SJSA1 (cell line): Measurements from ENCODE around the gene EXO1. TPM values are rescaled to one million over a fixed set of nuclear protein-coding genes. Genes with fewer than 3 reads are reported as not detected.
"Not testable (repeated sequence)": the region's sequence is repeated elsewhere in the genome, so short reads cannot be mapped to it uniquely, and the experiment has no call there.

ENCODE experiments used
- DNase-seq, 2 experiments: peaks; one replicate each; pipeline ENCODE4 v3.0.0-alpha.2; 2015 to 2020; ENCODE audit warnings: low spot score in 2 of 2, low read depth in 1 of 2
- H3K27ac ChIP-seq: fragments of 250-450 bp; sonication (Bioruptor Pico); 2 replicates; pipeline ENCODE4 v1.5.1; 2020; ENCODE audit warnings: mild to moderate bottlenecking, moderate library complexity
- H3K27me3 ChIP-seq: fragments of 250-450 bp; sonication (Bioruptor Pico); replicated peaks from 2 replicates; pipeline ENCODE4 v1.5.1; 2020; ENCODE audit warnings: mild to moderate bottlenecking, moderate library complexity
- H3K36me3 ChIP-seq: fragments of 250-450 bp; sonication (Bioruptor Pico); 2 replicates; pipeline ENCODE4 v1.5.1; 2020; ENCODE audit warnings: mild to moderate bottlenecking
- H3K4me1 ChIP-seq: fragments of 250-450 bp; sonication (Bioruptor Pico); replicated peaks from 2 replicates; pipeline ENCODE4 v1.6.1; 2021; ENCODE audit warnings: mild to moderate bottlenecking
- H3K4me3 ChIP-seq: fragments of 250-450 bp; sonication (Bioruptor Pico); 2 replicates; pipeline ENCODE4 v1.5.1; 2020; ENCODE audit warnings: mild to moderate bottlenecking
- H3K9me3 ChIP-seq: fragments of 250-450 bp; sonication (Bioruptor Pico); replicated peaks from 2 replicates; pipeline ENCODE4 v1.5.1; 2020; ENCODE audit warnings: mild to moderate bottlenecking
- total RNA-seq: library from RNA; depleted of rRNA; stranded (reverse); fragments of >200 nt; shearing (Covaris generic); gene quantifications from 2 replicates; pipeline ENCODE4 v1.2.3, GENCODE V29; 2014

Gene EXO1
- total RNA-seq, 1 experiment from 2014 or later = 42.9 TPM

DNA sequence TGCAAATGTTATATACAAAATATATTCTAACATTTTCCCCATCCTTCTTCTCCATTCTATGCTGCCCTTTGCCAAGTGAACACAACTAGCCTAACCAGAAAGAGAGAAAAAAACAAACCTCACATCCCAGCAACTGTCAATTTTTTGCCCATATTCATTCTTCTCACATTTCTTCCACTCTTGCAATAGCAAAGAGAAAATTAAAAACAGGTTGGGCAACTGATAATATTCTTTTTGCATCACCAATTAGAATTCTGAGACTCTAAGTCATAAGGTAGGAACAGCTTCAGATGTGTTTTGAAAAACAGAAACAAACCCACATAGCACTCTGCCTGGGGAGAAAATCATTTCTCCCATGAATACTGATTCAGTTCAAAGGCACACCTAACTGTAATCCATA lies 25.2 kb upstream of the EXO1 start:
- no peak overlapping the region for H3K4me3 ChIP-seq
- H3K36me3 ChIP-seq = no peaks in the 10 kb centered on the region
- H3K27ac ChIP-seq = no peak overlapping the region
- peaks cover 8% of the 10 kb centered on the region for H3K4me1 ChIP-seq
- no peaks in the 10 kb centered on the region for H3K27me3 ChIP-seq
- DNase-seq = no peak
- H3K9me3 ChIP-seq = no peaks in the 10 kb centered on the region

DNA sequence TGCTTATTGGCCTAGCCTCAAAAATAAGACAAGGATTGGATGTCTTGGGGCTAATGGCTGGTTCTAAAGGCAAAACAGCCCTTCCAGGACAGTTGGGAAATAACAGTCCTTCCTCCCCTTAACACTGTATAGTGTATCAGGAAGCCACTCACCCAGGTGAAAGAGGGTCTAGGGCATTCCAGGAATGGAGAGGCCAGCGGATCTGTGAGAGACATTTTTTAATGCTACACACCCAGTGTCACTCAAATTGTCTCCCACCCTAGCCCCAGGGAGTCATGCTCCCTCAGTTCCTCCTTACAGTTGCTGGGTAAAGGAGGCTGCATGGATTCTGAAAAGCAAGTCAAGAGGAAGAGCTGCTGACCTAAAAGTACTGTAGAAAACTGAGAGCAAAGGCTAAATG lies 24.1 kb upstream of the EXO1 start:
- Histone ChIP-seq H3K36me3 (no peaks in the 10 kb centered on the region), H3K9me3 (no peaks in the 10 kb centered on the region), H3K4me1 (peaks cover 17% of the 10 kb centered on the region), H3K27ac (no peak overlapping the region), H3K4me3 (no peak overlapping the region), H3K27me3 (no peaks in the 10 kb centered on the region)
- DNase-seq = no peak

DNA sequence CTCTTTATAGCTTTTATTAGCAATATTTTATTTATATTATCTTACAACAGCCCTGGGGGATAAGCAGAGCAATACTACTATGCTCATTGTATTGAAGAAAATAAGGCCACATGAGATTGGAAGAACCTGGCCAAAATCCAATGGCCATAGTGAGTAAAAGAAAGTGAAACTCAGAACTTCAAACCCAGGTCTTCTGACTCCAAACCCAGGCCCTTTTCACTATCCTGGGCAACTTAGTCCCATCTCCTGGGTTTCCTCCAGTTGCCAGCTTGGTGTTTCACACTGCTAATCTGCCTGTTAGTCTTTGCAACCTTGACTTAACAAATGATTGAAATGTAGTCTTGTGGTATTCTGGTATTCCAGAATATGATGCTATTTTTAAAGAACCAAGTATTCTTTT lies 22.4 kb upstream of the EXO1 start:
- Histone ChIP-seq H3K27me3 (no peaks in the 10 kb centered on the region), H3K27ac (no peak overlapping the region), H3K9me3 (no peaks in the 10 kb centered on the region), H3K4me1 (peaks cover 18% of the 10 kb centered on the region), H3K4me3 (no peak overlapping the region), H3K36me3 (no peaks in the 10 kb centered on the region)
- no peak for DNase-seq

- not testable (repeated sequence) for H3K9me3 ChIP-seq, H3K27me3 ChIP-seq, H3K27ac ChIP-seq, H3K4me3 ChIP-seq, DNase-seq, H3K36me3 ChIP-seq
- H3K4me1 ChIP-seq = peaks cover 17% of the 10 kb centered on the region
These were observed 21.4 kb upstream of the EXO1 start for GRCh38 chr1:241826613-241827012.

DNA sequence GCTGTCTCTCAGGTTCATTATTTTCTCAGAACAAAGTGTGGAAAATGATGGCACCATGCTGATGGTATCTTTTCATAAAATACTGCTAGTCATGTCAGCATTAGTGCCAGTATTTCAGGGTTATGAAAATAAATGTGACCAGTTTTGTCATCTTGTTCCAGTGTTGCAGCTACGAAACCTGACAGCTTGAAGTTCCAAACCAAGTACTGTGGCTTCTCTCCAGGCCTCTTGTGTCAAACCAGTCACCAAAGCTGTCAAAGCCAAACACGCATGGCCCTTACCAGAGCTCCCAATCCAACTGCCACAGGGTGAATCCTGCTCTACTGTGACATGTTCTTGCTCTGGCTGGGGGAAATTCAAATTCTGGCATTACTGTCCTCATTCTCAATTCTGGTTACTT lies 20.7 kb upstream of the EXO1 start:
- no peak for DNase-seq
- Histone ChIP-seq H3K4me3 (no peak overlapping the region), H3K9me3 (no peaks in the 10 kb centered on the region), H3K4me1 (peaks cover 11% of the 10 kb centered on the region), H3K27me3 (no peaks in the 10 kb centered on the region), H3K36me3 (no peaks in the 10 kb centered on the region), H3K27ac (no peak overlapping the region)

DNA sequence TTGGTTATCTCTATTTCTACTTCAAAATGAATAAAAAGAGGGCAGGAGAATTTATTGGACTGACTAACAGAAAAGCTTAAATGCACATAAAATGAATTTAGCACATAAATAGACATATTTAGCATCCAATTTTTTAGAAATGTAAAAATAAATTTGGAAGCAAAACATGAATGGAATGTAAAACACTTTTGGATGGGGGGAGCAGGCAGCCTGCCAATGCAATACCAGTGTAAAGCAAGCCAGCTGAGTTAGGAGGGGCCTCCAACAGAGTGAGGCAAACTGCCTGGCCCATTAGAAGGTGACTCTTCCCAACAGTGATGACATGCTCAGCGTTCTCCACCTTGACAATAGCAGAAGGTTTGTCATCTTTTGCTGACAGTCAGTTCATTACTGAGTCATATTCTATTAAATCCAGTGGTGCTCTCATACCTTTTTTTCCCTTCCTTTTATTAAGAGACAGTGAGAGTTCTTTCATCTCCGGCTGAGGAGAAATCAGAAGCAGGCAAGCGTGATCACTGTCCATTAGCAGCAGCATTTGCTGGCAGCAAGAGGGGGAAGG lies 19.5 kb upstream of the EXO1 start:
- peak; percentile 44 to 56 for DNase-seq
- Histone ChIP-seq H3K27me3 (no peaks in the 10 kb centered on the region), H3K9me3 (no peaks in the 10 kb centered on the region), H3K36me3 (no peaks in the 10 kb centered on the region), H3K4me1 (peaks cover 11% of the 10 kb centered on the region), H3K4me3 (no peak overlapping the region), H3K27ac (no peak overlapping the region)

DNA sequence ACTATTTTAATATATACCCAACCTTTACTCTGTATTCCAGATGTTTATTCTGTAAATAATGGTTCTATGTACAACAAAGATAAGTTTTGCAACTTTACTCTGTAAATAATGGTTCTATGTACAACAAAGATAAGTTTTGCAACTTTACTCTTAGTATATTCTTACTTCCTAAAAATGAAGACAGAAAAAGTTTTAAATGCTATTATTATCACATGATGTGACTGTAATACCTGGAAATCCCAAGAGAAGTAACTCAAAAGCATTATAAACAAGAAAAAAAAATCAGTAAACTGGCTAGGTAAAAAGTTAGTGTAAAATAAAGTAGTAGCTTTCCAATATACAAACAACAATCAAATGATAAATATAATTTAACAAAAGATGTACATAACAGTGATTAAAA lies 18.5 kb upstream of the EXO1 start:
- Histone ChIP-seq H3K27ac (no peak overlapping the region), H3K4me1 (peaks cover 11% of the 10 kb centered on the region), H3K9me3 (no peaks in the 10 kb centered on the region), H3K4me3 (no peak overlapping the region), H3K36me3 (no peaks in the 10 kb centered on the region), H3K27me3 (no peaks in the 10 kb centered on the region)
- no peak for DNase-seq

- Histone ChIP-seq H3K27me3 (no peaks in the 10 kb centered on the region), H3K9me3 (no peaks in the 10 kb centered on the region), H3K27ac (no peak overlapping the region), H3K36me3 (no peaks in the 10 kb centered on the region), H3K4me1 (peaks cover 10% of the 10 kb centered on the region), H3K4me3 (no peak overlapping the region)
- peak in 1 of 2 experiments; percentile 40 for DNase-seq
These were observed 13.1 kb upstream of the EXO1 start for GRCh38 chr1:241834733-241835377.

GRCh38 chr1:241836941-241837340 lies 11.1 kb upstream of the EXO1 start:
- no peak overlapping the region for H3K4me3 ChIP-seq
- no peak for DNase-seq
- no peaks in the 10 kb centered on the region for H3K9me3 ChIP-seq
- no peaks in the 10 kb centered on the region for H3K36me3 ChIP-seq
- peaks cover 10% of the 10 kb centered on the region for H3K4me1 ChIP-seq
- H3K27me3 ChIP-seq = no peaks in the 10 kb centered on the region
- no peak overlapping the region for H3K27ac ChIP-seq

GRCh38 chr1:241837416-241837815 lies 10.6 kb upstream of the EXO1 start:
- Histone ChIP-seq H3K27me3 (no peaks in the 10 kb centered on the region), H3K36me3 (no peaks in the 10 kb centered on the region), H3K9me3 (no peaks in the 10 kb centered on the region), H3K27ac (0 out of 2 replicates have a peak overlapping the region, but pooled peaks have one; percentile 56), H3K4me1 (peaks cover 10% of the 10 kb centered on the region), H3K4me3 (no peak overlapping the region)
- no peak for DNase-seq

GRCh38 chr1:241837901-241838300 lies 10.1 kb upstream of the EXO1 start:
- H3K4me1 ChIP-seq = peaks cover 10% of the 10 kb centered on the region
- peak in 1 of 2 experiments; percentile 44 for DNase-seq
- no peaks in the 10 kb centered on the region for H3K9me3 ChIP-seq
- no peaks in the 10 kb centered on the region for H3K27me3 ChIP-seq
- peak overlapping the region; percentile 56 for H3K27ac ChIP-seq
- H3K36me3 ChIP-seq = no peaks in the 10 kb centered on the region
- H3K4me3 ChIP-seq = no peak overlapping the region

GRCh38 chr1:241838897-241839296 lies 9.1 kb upstream of the EXO1 start:
- H3K4me3 ChIP-seq = no peak overlapping the region
- no peak overlapping the region for H3K27ac ChIP-seq
- H3K4me1 ChIP-seq = peaks cover 10% of the 10 kb centered on the region
- H3K9me3 ChIP-seq = no peaks in the 10 kb centered on the region
- DNase-seq = no peak
- no peaks in the 10 kb centered on the region for H3K36me3 ChIP-seq
- H3K27me3 ChIP-seq = no peaks in the 10 kb centered on the region

- Histone ChIP-seq H3K4me3 (no peak overlapping the region), H3K9me3 (no peaks in the 10 kb centered on the region), H3K4me1 (peaks cover 10% of the 10 kb centered on the region), H3K36me3 (no peaks in the 10 kb centered on the region), H3K27me3 (no peaks in the 10 kb centered on the region), H3K27ac (no peak overlapping the region)
- DNase-seq = no peak
These were observed 8.5 kb upstream of the EXO1 start for GRCh38 chr1:241839369-241839979.

GRCh38 chr1:241840164-241840563 lies 7.8 kb upstream of the EXO1 start:
- no peaks in the 10 kb centered on the region for H3K27me3 ChIP-seq
- H3K4me1 ChIP-seq = peaks cover 10% of the 10 kb centered on the region
- DNase-seq = no peak
- H3K27ac ChIP-seq = no peak overlapping the region
- H3K4me3 ChIP-seq = no peak overlapping the region
- H3K36me3 ChIP-seq = no peaks in the 10 kb centered on the region
- no peaks in the 10 kb centered on the region for H3K9me3 ChIP-seq
